GDM1 (cell line): Measurements from ENCODE around the gene ZNF653.

Experiments used
- DNase-seq: peaks from one replicate; lab custom pipeline; 2025; lab: John Stamatoyannopoulos, UW

Gene ZNF653

GRCh38 chr19:11505504-11506100, at the start of gene ZNF653:
Gene ZNF653 (minus strand): TSS chr19:11505839. CDS start chr19:11505786, 53 bp downstream.
- DNase-seq = peak; percentile 86

GRCh38 chr19:11555246-11555645, 49.6 kb upstream of the ZNF653 start:
- no peak for DNase-seq

- DNase-seq = no peak
Observed at GRCh38 chr19:11554160-11554559, 48.5 kb upstream of the ZNF653 start.

GRCh38 chr19:11552666-11553372, 47.2 kb upstream of the ZNF653 start:
- DNase-seq = no peak

GRCh38 chr19:11551603-11552235, 46.1 kb upstream of the ZNF653 start:
- no peak for DNase-seq

GRCh38 chr19:11550265-11550664, 44.6 kb upstream of the ZNF653 start:
- no peak for DNase-seq

- no peak for DNase-seq
Observed at GRCh38 chr19:11549386-11549953, 43.8 kb upstream of the ZNF653 start.

- DNase-seq = no peak
Observed at GRCh38 chr19:11547929-11548700, 42.5 kb upstream of the ZNF653 start.

- DNase-seq = no peak
Observed at GRCh38 chr19:11541238-11541637, 35.6 kb upstream of the ZNF653 start.

- DNase-seq = no peak
Observed at GRCh38 chr19:11540645-11541044, 35.0 kb upstream of the ZNF653 start.

GRCh38 chr19:11539495-11540365, 34.1 kb upstream of the ZNF653 start:
- no peak for DNase-seq

GRCh38 chr19:11538232-11539036, 32.8 kb upstream of the ZNF653 start, which contains the start of gene CNN1:
Gene CNN1 (plus strand): TSS chr19:11538851. CDS start chr19:11538928, 77 bp downstream.
- DNase-seq = no peak

GRCh38 chr19:11535792-11536595, 30.4 kb upstream of the ZNF653 start:
- peak; percentile 76 for DNase-seq

GRCh38 chr19:11534948-11535347, 29.3 kb upstream of the ZNF653 start:
- DNase-seq = no peak

GRCh38 chr19:11534538-11534937, 28.9 kb upstream of the ZNF653 start:
- DNase-seq = no peak

GRCh38 chr19:11530432-11530831, 24.8 kb upstream of the ZNF653 start:
- DNase-seq = peak; percentile 87

- DNase-seq = peak; percentile 94
Observed at GRCh38 chr19:11528551-11529341, 23.1 kb upstream of the ZNF653 start, which contains the start of gene ECSIT. Gene ECSIT (minus strand): TSS chr19:11529134. CDS start chr19:11519170, 9,964 bp downstream.

GRCh38 chr19:11519138-11519537, 13.5 kb upstream of the ZNF653 start:
- no peak for DNase-seq
